ENCODE data around the gene SLC39A7. TPM values are rescaled to one million over a fixed set of nuclear protein-coding genes. Genes with fewer than 3 reads are reported as not detected.

Gene SLC39A7
- total RNA-seq, 2 donors from 2014 or later: 170 to 212 TPM

GRCh38 chr6:33206027-33206863 lies 5.6 kb downstream of the SLC39A7 start:
- Histone ChIP-seq H3K27ac (no peak overlapping the region), H3K4me1 (peaks cover 15% of the 10 kb centered on the region), H3K36me3 (no peaks in the 10 kb centered on the region), H3K4me3 (no peak overlapping the region), H3K27me3 (no peaks in the 10 kb centered on the region), H3K9ac (ENCODE audit: low read depth in 2 of 2, low read length in 2 of 2) (no peak overlapping the region), H3K9me3 (no peaks in the 10 kb centered on the region)
- intact Hi-C loops (cut with DNase I): no loop called here
- no peak for TF ChIP-seq CTCF (IDR thresholded peaks at IDR 0.05)
- DNase-seq: no peak

GRCh38 chr6:33206864-33207551 lies 6.3 kb downstream of the SLC39A7 start:
- Histone ChIP-seq H3K4me1 (peaks cover 8% of the 10 kb centered on the region), H3K27me3 (no peaks in the 10 kb centered on the region), H3K9me3 (no peaks in the 10 kb centered on the region), H3K27ac (no peak overlapping the region), H3K36me3 (no peaks in the 10 kb centered on the region), H3K9ac (ENCODE audit: low read depth in 2 of 2, low read length in 2 of 2) (peak overlapping the region; percentile 96 to 99), H3K4me3 (peak overlapping the region; percentile 81)
- DNase-seq: no peak
- TF ChIP-seq CTCF (IDR thresholded peaks at IDR 0.05): no peak
- intact Hi-C loops (cut with DNase I): no loop called here

GRCh38 chr6:33207552-33208090 lies 7.0 kb downstream of the SLC39A7 start:
- Histone ChIP-seq H3K4me3 (peak overlapping the region; percentile 81), H3K27me3 (no peaks in the 10 kb centered on the region), H3K4me1 (peaks cover 4% of the 10 kb centered on the region), H3K36me3 (no peaks in the 10 kb centered on the region), H3K27ac (peak overlapping the region; percentile 85), H3K9ac (ENCODE audit: low read depth in 2 of 2, low read length in 2 of 2) (peak overlapping the region; percentile 96 to 99), H3K9me3 (no peaks in the 10 kb centered on the region)
- intact Hi-C loops (cut with DNase I): no loop called here
- TF ChIP-seq CTCF (IDR thresholded peaks at IDR 0.05): no peak
- peak; percentile 64 for DNase-seq

GRCh38 chr6:33208091-33208967 lies 7.7 kb downstream of the SLC39A7 start, which contains the start of gene RING1:
Gene RING1, plus strand, starts transcription at chr6:33208500. Its CDS starts 323 bp downstream, at chr6:33208823.
- no peaks in the 10 kb centered on the region for H3K27me3 ChIP-seq
- peak; percentile 85 for DNase-seq
- H3K36me3 ChIP-seq: no peaks in the 10 kb centered on the region
- H3K9ac ChIP-seq (ENCODE audit: low read depth in 2 of 2, low read length in 2 of 2): peak within 1 kb of the TSS; percentile 96 to 99
- TF ChIP-seq CTCF (IDR thresholded peaks at IDR 0.05): no peak
- H3K9me3 ChIP-seq: no peaks in the 10 kb centered on the region
- intact Hi-C loops (cut with DNase I): no loop called here
- peak within 1 kb of the TSS; percentile 81 for H3K4me3 ChIP-seq
- peaks cover 4% of the 10 kb centered on the region for H3K4me1 ChIP-seq
- peak within 1 kb of the TSS; percentile 85 for H3K27ac ChIP-seq

- DNase-seq: no peak
- intact Hi-C loops (cut with DNase I): no loop called here
- no peak overlapping the region for H3K9ac ChIP-seq (ENCODE audit: low read depth in 2 of 2, low read length in 2 of 2)
These were observed 9.2 kb downstream of the SLC39A7 start for GRCh38 chr6:33209856-33210255.

More at GRCh38 chr6:33209856-33210255, 9.2 kb downstream of the SLC39A7 start:
- Histone ChIP-seq H3K4me3 (no peak overlapping the region), H3K9me3 (no peaks in the 10 kb centered on the region), H3K27me3 (no peaks in the 10 kb centered on the region), H3K27ac (no peak overlapping the region), H3K4me1 (no peaks in the 10 kb centered on the region), H3K36me3 (no peaks in the 10 kb centered on the region)
- TF ChIP-seq CTCF (IDR thresholded peaks at IDR 0.05): no peak
